Endothelial cell of umbilical vein (primary cell): ENCODE data around the gene NPM3. TPM values are rescaled to one million over a fixed set of nuclear protein-coding genes. Genes with fewer than 3 reads are reported as not detected.

Experiments used
- BruUV-seq: library from RNA; stranded (reverse); fragments of 400-500 nt; replicated peaks from 2 replicates; lab custom pipeline; 2021; lab: Mats Ljungman, UMichigan
- CTCF ChIA-PET: fragments of 300-600, 350-600 bp; sonication (Branson Sonifier 250); formaldehyde crosslinking; loops from one replicate; lab custom pipeline; 2021; ENCODE audit warnings: antibody characterized with exemption, inconsistent platforms; lab: Charles Lee
- POLR2A ChIA-PET: fragments of 300-600, 350-600 bp; sonication (Branson Sonifier 250); formaldehyde crosslinking; loops from one replicate; lab custom pipeline; 2021; ENCODE audit warnings: antibody characterized with exemption, inconsistent platforms; lab: Charles Lee
- DNase-seq: peaks from one replicate; pipeline ENCODE4 v3.0.0-alpha.2; 2011; ENCODE audit warnings: low read depth, low spot score
- FAIRE-seq: peaks from 2 replicates; lab custom pipeline; 2011; peaks lifted over from hg19 to GRCh38; lab: Jason Lieb, UNC
- H2AFZ ChIP-seq: 2 replicates; pipeline ENCODE4 v1.6.0; 2012; ENCODE audit warnings: low read depth, low read length, control low read depth, inconsistent platforms
- H3K27ac ChIP-seq: 2 replicates; pipeline ENCODE4 v1.5.1; 2011; ENCODE audit warnings: low read depth, mild to moderate bottlenecking, control low read depth, low read length, moderate library complexity; ENCODE audit not compliant: insufficient read depth
- H3K27me3 ChIP-seq, 2 experiments: 2 replicates each; pipeline versions ENCODE4 v1.6.0 to v1.6.1; 2011; ENCODE audit warnings: low read length in 2 of 2, mixed read lengths in 1 of 2; ENCODE audit not compliant: control insufficient read depth in 2 of 2, insufficient read depth in 2 of 2
- H3K36me3 ChIP-seq, 2 experiments: 2 replicates in 1 of 2; 3 replicates in 1 of 2; pipeline ENCODE4 v1.5.1; 2011; ENCODE audit warnings: low read length in 2 of 2, mild to moderate bottlenecking in 1 of 2, moderate library complexity in 1 of 2; ENCODE audit not compliant: control insufficient read depth in 2 of 2, insufficient read depth in 2 of 2; ENCODE audit errors: extremely low read depth in 1 of 2
- H3K4me1 ChIP-seq: 3 replicates; pipeline ENCODE4 v1.5.1; 2011; ENCODE audit warnings: mild to moderate bottlenecking, low read length; ENCODE audit not compliant: control insufficient read depth, insufficient read depth; ENCODE audit errors: extremely low read depth
- H3K4me2 ChIP-seq: 2 replicates; pipeline ENCODE4 v1.6.1; 2011; ENCODE audit warnings: low read length, control low read depth, mixed read lengths; ENCODE audit not compliant: insufficient read depth
- H3K4me3 ChIP-seq, 3 experiments: fragments of 200-600 bp in 1 of 3; sonication (generic), shearing (Covaris generic) in 1 of 3; replicated peaks in 1 of 3; 2 replicates each; pipeline ENCODE4 v1.5.1; 2011 to 2016; ENCODE audit warnings: control low read depth in 3 of 3, low read length in 3 of 3, mild to moderate bottlenecking in 2 of 3, inconsistent platforms in 1 of 3, low read depth in 1 of 3, moderate library complexity in 1 of 3; ENCODE audit not compliant: insufficient read depth in 1 of 3
- H3K79me2 ChIP-seq: 2 replicates; pipeline ENCODE4 v1.6.0; 2012; ENCODE audit warnings: low read length, inconsistent platforms; ENCODE audit not compliant: control insufficient read depth, insufficient read depth
- H3K9ac ChIP-seq: replicated peaks from 2 replicates; pipeline ENCODE3; 2011; ENCODE audit warnings: low read length, control low read depth; ENCODE audit not compliant: insufficient read depth; ENCODE audit errors: extremely low read depth
- H3K9me1 ChIP-seq: replicated peaks from 3 replicates; pipeline ENCODE4 v1.6.0; 2011; ENCODE audit warnings: mild to moderate bottlenecking, low read length; ENCODE audit not compliant: control insufficient read depth, insufficient read depth; ENCODE audit errors: extremely low read depth
- H3K9me3 ChIP-seq: replicated peaks from 2 replicates; pipeline ENCODE4 v1.5.1; 2012; ENCODE audit warnings: low read length, inconsistent platforms; ENCODE audit not compliant: control insufficient read depth, insufficient read depth
- H4K20me1 ChIP-seq: replicated peaks from 2 replicates; pipeline ENCODE3; 2011; ENCODE audit warnings: mild to moderate bottlenecking, low read length; ENCODE audit not compliant: control insufficient read depth, insufficient read depth; ENCODE audit errors: extremely low read depth
- EZH2 ChIP-seq: IDR thresholded peaks from 2 replicates; pipeline ENCODE4 v1.6.1; 2012; ENCODE audit warnings: borderline replicate concordance, low read depth, mild to moderate bottlenecking, moderate library complexity, low read length, inconsistent platforms; ENCODE audit not compliant: severe bottlenecking
- GATA2 ChIP-seq: IDR thresholded peaks from 2 replicates; pipeline ENCODE4 v1.7.0; 2011; ENCODE audit warnings: low read depth, mild to moderate bottlenecking, moderate library complexity, mixed read lengths, low read length; ENCODE audit not compliant: insufficient read length, insufficient read depth
- JUN ChIP-seq: IDR thresholded peaks from 2 replicates; pipeline ENCODE4 v1.6.1; 2011; ENCODE audit warnings: borderline replicate concordance, low read depth; ENCODE audit not compliant: insufficient read length, insufficient read depth
- MYC ChIP-seq: IDR thresholded peaks from one replicate; pipeline ENCODE4 v1.6.1; 2011; ENCODE audit warnings: mild to moderate bottlenecking, low read depth, low read length
- POLR2A ChIP-seq: IDR thresholded peaks from 2 replicates; pipeline ENCODE4 v1.6.1; 2012; ENCODE audit warnings: low read depth, mild to moderate bottlenecking, control low read depth, low read length
- POLR2AphosphoS5 ChIP-seq: IDR thresholded peaks from 2 replicates; pipeline ENCODE4 v1.6.1; 2012; ENCODE audit warnings: low read depth, mild to moderate bottlenecking, control low read depth, low read length, moderate library complexity; ENCODE audit not compliant: insufficient read depth
- dilution Hi-C: fragments of 300-500 bp; cut with MboI; formaldehyde crosslinking; loops from one replicate; pipeline ENCODE4 v1.15.0; 2019; ENCODE audit warnings: low sequenced_read_pairs; ENCODE audit not compliant: extremely low pct_ligation_motif_present
- intact Hi-C: fragments of 100-400 bp; cut with micrococcal nuclease; formaldehyde crosslinking; loops from one replicate; pipeline ENCODE4 v1.10.0; 2022
- polyA plus RNA-seq, 4 experiments: library from polyadenylated mRNA; depleted of rRNA in 3 of 4; stranded (reverse) in 3 of 4; unstranded in 1 of 4; fragments of >200 nt; gene quantifications; 2 replicates each; pipeline versions ENCODE4 v1.2.1 to v1.2.3, GENCODE V29; 2011 to 2012; ENCODE audit warnings: missing spikeins in 1 of 4
- total RNA-seq: library from RNA; stranded (reverse); gene quantifications from 2 replicates; pipeline ENCODE4 v1.2.3, GENCODE V29; 2021
- TF ChIP-seq, protein P1 (sequence below): IDR thresholded peaks from 2 replicates; pipeline ENCODE4 v1.6.1; 2011; ENCODE audit not compliant: insufficient read depth, insufficient read length
- TF ChIP-seq, protein P2 (sequence below), 2 donors: IDR thresholded peaks; 1 replicate in 1 of 2; 2 replicates in 1 of 2; pipeline ENCODE4 v1.5.1; 2011; ENCODE audit warnings: low read length in 2 of 2, mild to moderate bottlenecking in 2 of 2, moderate library complexity in 2 of 2, control low read depth in 1 of 2, inconsistent platforms in 1 of 2, low read depth in 1 of 2; ENCODE audit not compliant: insufficient read depth in 1 of 2; ENCODE audit errors: extremely low read depth in 1 of 2

NPM3 gene
- total and polyA plus RNA-seq, 2 donors (not counting 3 experiments of a cell fraction or from before 2014, with no cell fraction given): 55.4 to 71.3 TPM

DNA sequence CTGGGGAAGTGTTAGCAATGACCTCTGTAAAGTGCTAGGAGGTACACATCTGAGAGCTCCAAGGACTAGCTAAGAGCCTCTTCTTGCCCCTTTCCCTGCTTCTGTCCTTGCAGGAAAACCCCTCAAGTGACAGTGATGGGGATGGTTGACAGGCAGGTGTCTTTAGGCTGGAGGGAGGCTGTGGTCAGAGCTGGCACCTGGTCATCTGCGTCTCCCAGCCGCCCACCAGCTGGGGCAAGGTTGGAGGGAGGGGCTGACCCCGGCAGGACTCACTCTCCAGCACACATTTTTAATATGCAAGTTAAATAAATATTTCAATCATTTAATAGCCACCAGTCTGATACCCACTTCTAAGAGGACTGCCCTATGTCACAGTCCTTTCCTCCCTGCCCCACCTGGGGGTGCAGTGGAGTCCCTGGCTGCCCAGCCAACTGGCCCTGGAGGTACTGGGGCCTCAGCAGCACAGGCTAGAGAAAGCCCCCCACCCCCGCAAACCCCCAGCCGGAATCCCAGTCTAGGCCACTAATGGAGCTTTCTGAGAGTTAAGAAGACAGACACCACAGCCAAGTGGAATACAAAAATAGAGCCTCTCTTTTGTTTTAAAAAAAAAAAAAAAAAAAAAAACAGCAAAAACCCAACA is 13.6 kb downstream of the NPM3 start:
- Histone ChIP-seq H3K27ac (no peak overlapping the region), H4K20me1 (no peaks in the 10 kb centered on the region), H3K4me1 (no peaks in the 10 kb centered on the region), H3K27me3 (peaks cover 74% of the 10 kb centered on the region in 2 experiments), H3K79me2 (no peaks in the 10 kb centered on the region), H3K36me3 (no peaks in the 10 kb centered on the region), H3K9me1 (no peaks in the 10 kb centered on the region), H3K4me2 (no peak overlapping the region), H3K9me3 (no peaks in the 10 kb centered on the region), H3K9ac (no peak overlapping the region), H2AFZ (no peak overlapping the region), H3K4me3 (no peak overlapping the region)
- POLR2A ChIA-PET: interaction anchor here (1.5 kb wide), 1 partner anchor 12 kb away, joined by 4 read pairs; no protein-coding TSS in a partner anchor
- FAIRE-seq (no peak), DNase-seq (no peak)
- intact Hi-C loops (no loop called here), dilution Hi-C loops (no loop called here)
- TF ChIP-seq JUN (no peak), EZH2 (no peak), POLR2AphosphoS5 (no peak), GATA2 (no peak)
- TF ChIP-seq, protein P1, sequence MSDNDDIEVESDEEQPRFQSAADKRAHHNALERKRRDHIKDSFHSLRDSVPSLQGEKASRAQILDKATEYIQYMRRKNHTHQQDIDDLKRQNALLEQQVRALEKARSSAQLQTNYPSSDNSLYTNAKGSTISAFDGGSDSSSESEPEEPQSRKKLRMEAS: no peak
- CTCF ChIA-PET: interaction anchor here (2.9 kb wide), 1 partner anchor 11 kb away, joined by 18 read pairs; no protein-coding TSS in a partner anchor
- BruUV-seq: no TSS peak

DNA sequence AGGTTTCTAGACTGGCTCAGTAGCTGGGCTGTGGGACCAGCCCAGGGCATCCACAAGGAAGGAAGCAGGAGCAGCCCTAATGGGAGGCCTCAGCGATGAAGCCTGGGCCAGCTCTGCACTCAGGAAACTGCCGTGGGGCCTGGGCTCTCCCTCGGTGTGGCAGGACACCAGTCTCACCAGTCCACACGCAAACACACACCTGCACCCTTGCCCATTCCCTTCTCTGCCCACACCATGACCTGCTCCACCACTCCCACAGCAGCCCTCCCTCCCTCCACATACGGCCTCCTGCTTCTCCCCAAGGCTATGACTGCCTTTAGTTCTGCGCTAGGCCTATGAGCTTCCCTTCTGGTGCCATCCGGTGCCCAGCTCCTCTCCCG is 14.5 kb downstream of the NPM3 start:
- dilution Hi-C loops (no loop called here), intact Hi-C loops (no loop called here)
- TF ChIP-seq POLR2A (no peak), MYC (no peak), GATA2 (no peak), POLR2AphosphoS5 (no peak)
- TF ChIP-seq, protein P1: no peak
- TF ChIP-seq, protein P2, sequence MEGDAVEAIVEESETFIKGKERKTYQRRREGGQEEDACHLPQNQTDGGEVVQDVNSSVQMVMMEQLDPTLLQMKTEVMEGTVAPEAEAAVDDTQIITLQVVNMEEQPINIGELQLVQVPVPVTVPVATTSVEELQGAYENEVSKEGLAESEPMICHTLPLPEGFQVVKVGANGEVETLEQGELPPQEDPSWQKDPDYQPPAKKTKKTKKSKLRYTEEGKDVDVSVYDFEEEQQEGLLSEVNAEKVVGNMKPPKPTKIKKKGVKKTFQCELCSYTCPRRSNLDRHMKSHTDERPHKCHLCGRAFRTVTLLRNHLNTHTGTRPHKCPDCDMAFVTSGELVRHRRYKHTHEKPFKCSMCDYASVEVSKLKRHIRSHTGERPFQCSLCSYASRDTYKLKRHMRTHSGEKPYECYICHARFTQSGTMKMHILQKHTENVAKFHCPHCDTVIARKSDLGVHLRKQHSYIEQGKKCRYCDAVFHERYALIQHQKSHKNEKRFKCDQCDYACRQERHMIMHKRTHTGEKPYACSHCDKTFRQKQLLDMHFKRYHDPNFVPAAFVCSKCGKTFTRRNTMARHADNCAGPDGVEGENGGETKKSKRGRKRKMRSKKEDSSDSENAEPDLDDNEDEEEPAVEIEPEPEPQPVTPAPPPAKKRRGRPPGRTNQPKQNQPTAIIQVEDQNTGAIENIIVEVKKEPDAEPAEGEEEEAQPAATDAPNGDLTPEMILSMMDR (IDR thresholded peaks at IDR 0.05; ENCODE audit: extremely low read depth in 1 of 2, insufficient read depth in 1 of 2, low read depth in 1 of 2, low read length in 2 of 2): no peak
- no peaks in the 10 kb centered on the region for H3K9me3 ChIP-seq
- DNase-seq (no peak), FAIRE-seq (no peak)
- no peak overlapping the region for H3K9ac ChIP-seq
- ChIA-PET CTCF (interaction anchor here (0.7 to 2.9 kb wide), 3 partner anchors 10 to 166 kb away, joined by 3 to 18 read pairs (median 7); no protein-coding TSS in a partner anchor), POLR2A (interaction anchor here (1.5 kb wide), 1 partner anchor 13 kb away, joined by 4 read pairs; no protein-coding TSS in a partner anchor)
- H3K27ac ChIP-seq: no peak overlapping the region
- no peaks in the 10 kb centered on the region for H3K79me2 ChIP-seq
- no TSS peak for BruUV-seq
- H4K20me1 ChIP-seq: no peaks in the 10 kb centered on the region
- no peaks in the 10 kb centered on the region for H3K4me1 ChIP-seq
- no peaks in the 10 kb centered on the region for H3K36me3 ChIP-seq
- H3K4me2 ChIP-seq: no peak overlapping the region
- H3K4me3 ChIP-seq: no peak overlapping the region
- H3K9me1 ChIP-seq: no peaks in the 10 kb centered on the region
- no peak overlapping the region for H2AFZ ChIP-seq
- peaks cover 65% of the 10 kb centered on the region in 2 experiments for H3K27me3 ChIP-seq
